AG09309 (cell line): Measurements from ENCODE around the gene ASZ1.

Source experiments
- DNase-seq: peaks from one replicate; pipeline ENCODE4 v3.0.0-alpha.2; 2010; ENCODE audit warnings: low read depth
- H3K4me3 ChIP-seq: 2 replicates; pipeline ENCODE4 v1.5.1; 2011; ENCODE audit warnings: mild to moderate bottlenecking, low read depth, low read length, moderate library complexity; ENCODE audit not compliant: control insufficient read depth
- CTCF ChIP-seq: IDR thresholded peaks from 2 replicates; pipeline ENCODE4 v1.5.1; 2011; ENCODE audit warnings: mild to moderate bottlenecking, low read depth, low read length, inconsistent platforms; ENCODE audit not compliant: insufficient read depth, control insufficient read depth; ENCODE audit errors: missing control alignments

The ASZ1 gene

DNA sequence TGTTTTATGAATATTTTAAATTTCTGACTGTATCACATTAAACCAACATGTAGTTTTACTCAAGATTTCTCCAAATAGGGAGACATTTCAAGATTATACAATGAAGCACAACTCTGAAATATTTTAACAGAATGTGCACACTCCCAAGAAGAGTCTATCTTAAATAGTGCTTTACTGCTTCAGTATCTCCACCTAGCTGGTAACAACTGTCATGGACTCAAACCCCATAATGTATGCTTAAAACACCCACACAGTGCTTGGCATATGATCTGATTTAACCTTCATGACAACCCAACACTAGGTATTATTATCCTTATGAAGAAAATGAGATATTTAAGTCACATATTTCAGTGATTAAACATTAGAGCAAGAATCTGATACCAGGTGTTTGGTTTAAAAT lies 45.9 kb downstream of the ASZ1 start:
- no peak overlapping the region for H3K4me3 ChIP-seq
- DNase-seq: no peak
- TF ChIP-seq CTCF: peak; percentile 25

DNA sequence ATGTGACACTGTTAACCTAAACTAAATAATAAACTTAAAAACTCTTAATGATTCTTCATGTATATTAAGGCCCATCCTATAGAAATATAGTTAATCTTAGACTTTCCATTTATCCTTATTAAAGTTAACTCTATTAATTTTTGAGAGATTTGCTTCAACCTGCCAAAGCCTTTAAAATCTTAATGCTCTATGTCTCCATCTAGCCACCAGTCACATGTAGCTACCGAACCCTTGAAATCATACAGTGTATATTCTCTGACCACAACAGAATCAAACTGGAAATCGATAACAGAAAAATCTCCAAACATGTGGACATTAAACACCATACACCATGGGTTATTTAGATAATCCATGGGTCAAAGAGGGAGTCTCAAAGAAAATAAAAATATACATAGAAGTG lies 51.9 kb downstream of the ASZ1 start:
- no peak for DNase-seq
- H3K4me3 ChIP-seq: no peak overlapping the region
- TF ChIP-seq CTCF: peak; percentile 42

DNA sequence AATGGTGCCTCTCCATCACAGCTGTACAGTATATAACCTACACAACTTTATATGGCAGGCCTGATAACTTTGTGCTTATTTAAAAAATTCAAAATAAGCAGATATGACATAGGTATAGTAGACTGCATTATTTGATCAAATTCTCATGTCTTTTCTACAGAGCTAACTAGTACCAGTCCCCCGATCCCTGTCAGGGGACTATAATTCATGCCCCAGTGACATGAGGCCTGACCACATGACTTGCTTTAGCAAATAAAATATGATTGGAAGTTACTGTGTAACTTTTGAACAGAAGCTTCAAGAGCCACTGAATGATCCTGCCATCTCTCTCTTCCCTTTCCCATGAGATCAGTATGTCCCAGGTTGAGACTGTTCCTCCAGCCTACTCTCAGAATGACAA lies 55.2 kb downstream of the ASZ1 start:
- no peak for TF ChIP-seq CTCF
- no peak overlapping the region for H3K4me3 ChIP-seq
- DNase-seq: no peak

DNA sequence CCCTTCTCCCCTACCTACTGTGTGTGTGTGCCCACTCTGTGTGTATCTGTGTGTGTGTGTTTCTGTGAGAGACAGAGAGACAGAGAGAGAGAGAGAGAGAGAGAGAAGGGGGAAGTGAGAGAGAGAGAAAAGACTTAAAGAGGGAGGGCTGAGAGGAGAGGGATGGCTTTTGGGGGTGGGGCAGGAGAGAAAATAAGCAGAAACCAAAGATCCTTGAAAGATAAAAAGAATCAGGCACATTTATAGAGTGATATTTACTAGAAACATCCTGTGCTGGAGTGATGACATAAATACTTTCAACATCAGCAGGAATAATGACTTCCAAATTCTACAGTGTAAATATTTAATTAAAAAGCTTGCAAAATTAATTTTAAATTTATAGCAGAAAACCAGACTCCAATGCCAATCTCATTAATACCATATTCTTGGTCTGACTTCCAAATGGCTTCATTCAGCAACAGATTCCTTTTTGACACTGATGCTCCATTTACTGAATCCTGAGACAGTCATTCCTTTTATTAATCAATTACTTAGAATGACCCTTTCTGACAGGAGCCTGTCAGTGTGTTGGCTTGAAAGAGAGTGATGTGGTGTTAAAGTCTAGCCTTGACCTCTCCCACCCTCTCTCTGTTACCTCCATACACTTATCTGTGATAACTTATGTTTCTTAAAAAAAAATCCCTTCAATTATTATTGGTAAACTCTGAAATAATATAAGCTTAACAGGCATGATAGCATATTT lies 62.8 kb downstream of the ASZ1 start:
- TF ChIP-seq CTCF: no peak
- DNase-seq: no peak
- H3K4me3 ChIP-seq: no peak overlapping the region

DNA sequence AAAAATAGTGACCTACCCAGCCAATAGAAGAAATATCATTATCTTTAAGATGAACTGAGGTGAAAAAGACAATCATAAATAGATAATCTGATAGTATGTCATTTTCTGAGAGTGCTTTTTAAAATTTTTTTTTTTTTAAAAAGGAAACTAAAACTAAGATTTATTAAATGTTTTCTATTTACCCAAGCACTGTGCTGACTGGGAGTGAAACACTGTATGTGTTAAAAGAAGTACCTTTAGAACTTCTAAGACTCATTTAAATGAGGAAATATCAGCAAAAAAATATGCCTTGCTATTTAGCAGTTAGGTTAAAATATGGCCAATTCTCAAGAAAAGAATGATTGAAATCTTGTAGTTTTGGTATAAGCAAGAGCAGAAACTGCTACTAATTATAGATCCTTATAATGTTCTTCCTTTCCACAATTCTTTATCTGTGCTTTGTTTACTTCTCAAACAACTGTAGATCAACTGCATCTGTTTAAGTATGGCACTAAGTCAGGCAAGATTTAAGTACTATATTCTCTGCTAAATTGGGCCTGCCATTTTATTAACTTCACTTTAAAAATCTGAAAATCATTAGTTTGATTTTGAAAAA lies 64.9 kb downstream of the ASZ1 start:
- DNase-seq: no peak
- no peak for TF ChIP-seq CTCF
- H3K4me3 ChIP-seq: no peak overlapping the region

DNA sequence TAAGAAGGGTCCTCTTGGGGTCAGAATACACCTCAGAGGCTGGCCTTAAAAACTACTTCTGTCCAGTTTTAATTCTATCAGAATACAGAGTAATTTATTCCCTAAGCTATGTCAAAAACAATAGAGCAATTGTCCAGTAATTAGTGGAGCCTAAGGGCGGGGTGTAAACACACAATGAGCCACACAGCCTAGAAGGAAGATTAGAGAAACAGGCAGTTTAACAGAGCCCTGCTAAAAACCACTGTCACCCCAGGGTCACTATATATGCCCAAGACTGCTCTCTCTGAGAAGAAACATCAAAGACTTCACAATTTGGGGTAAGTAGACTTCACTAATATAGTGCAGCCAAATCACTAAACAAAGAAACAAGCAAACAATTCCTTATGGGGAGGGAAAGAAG lies 77.3 kb downstream of the ASZ1 start:
- H3K4me3 ChIP-seq: no peak overlapping the region
- TF ChIP-seq CTCF: no peak
- no peak for DNase-seq
